ENCODE data around the gene CCNY. TPM values are rescaled to one million over a fixed set of nuclear protein-coding genes. Genes with fewer than 3 reads are reported as not detected.

CCNY gene
- total and polyA plus RNA-seq, 2 of the 13 experiments (the other 11 are each of a cell fraction or from before 2014, with no cell fraction given), result 48.2 to 54.7 TPM

GRCh38 chr10:35435824-35436223, 99.5 kb downstream of the CCNY start:
- ChIA-PET POLR2A (no interaction called here), CTCF (ENCODE audit: low intra/inter-chr PET ratio, low total read pairs) (no interaction called here)
- H3K27ac ChIP-seq (ENCODE audit: extremely low read length, insufficient read depth, low read length), result no peak overlapping the region
- ATAC-seq (no peak), DNase-seq (ENCODE audit: low spot score) (no peak), FAIRE-seq (no peak)
- no peaks in the 10 kb centered on the region; a peak in 2 of 5 replicates for H3K36me3 ChIP-seq (replicated peaks in 1 of 2; ENCODE audit: control insufficient read depth in 1 of 2, insufficient read depth in 2 of 2, low read length in 2 of 2)
- peaks cover 8% of the 10 kb centered on the region; the same call in 1 of the 2 replicates for H4K20me1 ChIP-seq (ENCODE audit: insufficient read depth, low read length)
- 97% methylated on average over 3 of the region's 4 CpGs for WGBS (ENCODE audit: low lambda C conversion rate)
- TF ChIP-seq TIGD3 (CRISPR knock-in tag; IDR thresholded peaks at IDR 0.05; ENCODE audit: borderline replicate concordance), result no peak
- TF ChIP-seq, protein P1, sequence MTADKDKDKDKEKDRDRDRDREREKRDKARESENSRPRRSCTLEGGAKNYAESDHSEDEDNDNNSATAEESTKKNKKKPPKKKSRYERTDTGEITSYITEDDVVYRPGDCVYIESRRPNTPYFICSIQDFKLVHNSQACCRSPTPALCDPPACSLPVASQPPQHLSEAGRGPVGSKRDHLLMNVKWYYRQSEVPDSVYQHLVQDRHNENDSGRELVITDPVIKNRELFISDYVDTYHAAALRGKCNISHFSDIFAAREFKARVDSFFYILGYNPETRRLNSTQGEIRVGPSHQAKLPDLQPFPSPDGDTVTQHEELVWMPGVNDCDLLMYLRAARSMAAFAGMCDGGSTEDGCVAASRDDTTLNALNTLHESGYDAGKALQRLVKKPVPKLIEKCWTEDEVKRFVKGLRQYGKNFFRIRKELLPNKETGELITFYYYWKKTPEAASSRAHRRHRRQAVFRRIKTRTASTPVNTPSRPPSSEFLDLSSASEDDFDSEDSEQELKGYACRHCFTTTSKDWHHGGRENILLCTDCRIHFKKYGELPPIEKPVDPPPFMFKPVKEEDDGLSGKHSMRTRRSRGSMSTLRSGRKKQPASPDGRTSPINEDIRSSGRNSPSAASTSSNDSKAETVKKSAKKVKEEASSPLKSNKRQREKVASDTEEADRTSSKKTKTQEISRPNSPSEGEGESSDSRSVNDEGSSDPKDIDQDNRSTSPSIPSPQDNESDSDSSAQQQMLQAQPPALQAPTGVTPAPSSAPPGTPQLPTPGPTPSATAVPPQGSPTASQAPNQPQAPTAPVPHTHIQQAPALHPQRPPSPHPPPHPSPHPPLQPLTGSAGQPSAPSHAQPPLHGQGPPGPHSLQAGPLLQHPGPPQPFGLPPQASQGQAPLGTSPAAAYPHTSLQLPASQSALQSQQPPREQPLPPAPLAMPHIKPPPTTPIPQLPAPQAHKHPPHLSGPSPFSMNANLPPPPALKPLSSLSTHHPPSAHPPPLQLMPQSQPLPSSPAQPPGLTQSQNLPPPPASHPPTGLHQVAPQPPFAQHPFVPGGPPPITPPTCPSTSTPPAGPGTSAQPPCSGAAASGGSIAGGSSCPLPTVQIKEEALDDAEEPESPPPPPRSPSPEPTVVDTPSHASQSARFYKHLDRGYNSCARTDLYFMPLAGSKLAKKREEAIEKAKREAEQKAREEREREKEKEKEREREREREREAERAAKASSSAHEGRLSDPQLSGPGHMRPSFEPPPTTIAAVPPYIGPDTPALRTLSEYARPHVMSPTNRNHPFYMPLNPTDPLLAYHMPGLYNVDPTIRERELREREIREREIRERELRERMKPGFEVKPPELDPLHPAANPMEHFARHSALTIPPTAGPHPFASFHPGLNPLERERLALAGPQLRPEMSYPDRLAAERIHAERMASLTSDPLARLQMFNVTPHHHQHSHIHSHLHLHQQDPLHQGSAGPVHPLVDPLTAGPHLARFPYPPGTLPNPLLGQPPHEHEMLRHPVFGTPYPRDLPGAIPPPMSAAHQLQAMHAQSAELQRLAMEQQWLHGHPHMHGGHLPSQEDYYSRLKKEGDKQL (CRISPR knock-in tag; IDR thresholded peaks at IDR 0.05; ENCODE audit: low read depth), result no peak
- TF ChIP-seq USF2 (IDR thresholded peaks at IDR 0.05; ENCODE audit: low read depth, low read length), result no peak
- no peak for TF ChIP-seq USF2 (CRISPR knock-in tag; IDR thresholded peaks at IDR 0.05; ENCODE audit: borderline replicate concordance)
- no peak for TF ChIP-seq ZNF580 (CRISPR knock-in tag; IDR thresholded peaks at IDR 0.05; ENCODE audit: borderline replicate concordance, low read depth)
- no peak for TF ChIP-seq KAT7 (CRISPR knock-in tag; IDR thresholded peaks at IDR 0.05; ENCODE audit: borderline replicate concordance)
- TF ChIP-seq, protein P2, sequence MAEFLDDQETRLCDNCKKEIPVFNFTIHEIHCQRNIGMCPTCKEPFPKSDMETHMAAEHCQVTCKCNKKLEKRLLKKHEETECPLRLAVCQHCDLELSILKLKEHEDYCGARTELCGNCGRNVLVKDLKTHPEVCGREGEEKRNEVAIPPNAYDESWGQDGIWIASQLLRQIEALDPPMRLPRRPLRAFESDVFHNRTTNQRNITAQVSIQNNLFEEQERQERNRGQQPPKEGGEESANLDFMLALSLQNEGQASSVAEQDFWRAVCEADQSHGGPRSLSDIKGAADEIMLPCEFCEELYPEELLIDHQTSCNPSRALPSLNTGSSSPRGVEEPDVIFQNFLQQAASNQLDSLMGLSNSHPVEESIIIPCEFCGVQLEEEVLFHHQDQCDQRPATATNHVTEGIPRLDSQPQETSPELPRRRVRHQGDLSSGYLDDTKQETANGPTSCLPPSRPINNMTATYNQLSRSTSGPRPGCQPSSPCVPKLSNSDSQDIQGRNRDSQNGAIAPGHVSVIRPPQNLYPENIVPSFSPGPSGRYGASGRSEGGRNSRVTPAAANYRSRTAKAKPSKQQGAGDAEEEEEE (CRISPR knock-in tag; IDR thresholded peaks at IDR 0.05; ENCODE audit: borderline replicate concordance), result no peak
- no peak for TF ChIP-seq ZBTB42 (CRISPR knock-in tag; IDR thresholded peaks at IDR 0.05)
- no peak overlapping the region for H3K9ac ChIP-seq (ENCODE audit: insufficient read depth, low read depth, low read length)
- no peak overlapping the region for H2AFZ ChIP-seq (ENCODE audit: low read length)
- H3K9me3 ChIP-seq (ENCODE audit: low read length), result peaks cover 10% of the 10 kb centered on the region; the same call in 1 of the 2 replicates
- peaks cover 72% of the 10 kb centered on the region for H3K79me2 ChIP-seq (ENCODE audit: insufficient read depth, low read length)
- no TSS peak for BruUV-seq (replicated peaks)
- no peak overlapping the region for H3K4me2 ChIP-seq (ENCODE audit: low read depth, low read length)
- in situ Hi-C loops (cut with HindIII; ENCODE audit: extremely low pct_ligation_motif_present, low pct_unique_long_range_greater_than_20kb) (no loop called here), intact Hi-C loops (cut with micrococcal nuclease; ENCODE audit: unreplicated experiment) (no loop called here)
- H3K4me1 ChIP-seq (ENCODE audit: insufficient read depth, low read length), result peaks cover 31% of the 10 kb centered on the region
- H3K4me3 ChIP-seq (replicated peaks in 1 of 3; ENCODE audit: insufficient read depth in 1 of 3, low read depth in 2 of 3, low read length in 3 of 3), result no peak overlapping the region
- H3K27me3 ChIP-seq (ENCODE audit: control insufficient read depth in 1 of 2, insufficient read depth in 2 of 2, low read length in 2 of 2), result no peaks in the 10 kb centered on the region

Data from HepG2 (cell line).